ENCODE results near the gene LILRA1.
"Not testable (repeated sequence)": the region's sequence is repeated elsewhere in the genome, so short reads cannot be mapped to it uniquely, and the experiment has no call there.

Gene LILRA1

DNA sequence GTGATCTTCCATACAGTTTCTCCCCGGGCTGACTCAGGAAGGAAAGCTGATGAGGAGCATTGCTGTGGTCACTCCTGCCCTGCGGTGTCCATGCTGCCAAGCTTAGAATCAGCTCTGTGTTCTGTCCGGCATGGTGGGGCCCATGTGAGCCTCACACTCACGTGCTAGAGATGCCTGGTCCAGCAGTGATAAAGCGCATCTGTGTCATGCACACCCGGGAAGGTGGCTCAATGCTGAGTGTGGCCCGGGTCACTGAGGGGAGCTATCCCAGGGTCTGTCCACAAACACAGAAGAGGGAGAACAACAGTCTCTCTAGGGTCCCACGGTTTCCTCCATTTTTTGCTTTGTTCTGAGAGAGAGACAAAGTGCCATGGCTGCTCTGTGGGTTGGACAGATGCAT is 33.3 kb downstream of the LILRA1 start:
- no peak overlapping the region for H3K4me3 ChIP-seq (ENCODE audit: low read length)
- TF ChIP-seq ZNF274 (IDR thresholded peaks at IDR 0.05; ENCODE audit: low read depth, low read length): no peak

DNA sequence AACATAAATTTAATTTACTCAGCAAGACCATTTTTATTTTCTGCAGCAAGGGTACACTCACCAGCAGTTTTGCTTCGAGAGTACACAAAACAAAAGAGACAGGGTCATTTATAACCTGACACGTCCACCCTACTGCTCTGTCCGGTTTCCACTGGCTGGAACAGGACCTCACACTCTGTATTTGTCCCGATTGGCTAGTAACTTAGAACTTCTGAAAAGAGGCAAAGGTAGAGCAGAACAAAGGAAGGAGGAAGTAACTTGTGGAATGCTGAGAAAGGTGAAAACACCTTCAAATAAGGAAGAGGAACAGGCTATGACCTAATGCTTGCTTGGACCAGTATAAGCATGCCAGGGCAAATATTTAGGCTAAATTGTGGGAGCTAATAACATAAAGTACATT is 34.5 kb downstream of the LILRA1 start:
- H3K4me3 ChIP-seq (ENCODE audit: low read length): not testable (repeated sequence)

DNA sequence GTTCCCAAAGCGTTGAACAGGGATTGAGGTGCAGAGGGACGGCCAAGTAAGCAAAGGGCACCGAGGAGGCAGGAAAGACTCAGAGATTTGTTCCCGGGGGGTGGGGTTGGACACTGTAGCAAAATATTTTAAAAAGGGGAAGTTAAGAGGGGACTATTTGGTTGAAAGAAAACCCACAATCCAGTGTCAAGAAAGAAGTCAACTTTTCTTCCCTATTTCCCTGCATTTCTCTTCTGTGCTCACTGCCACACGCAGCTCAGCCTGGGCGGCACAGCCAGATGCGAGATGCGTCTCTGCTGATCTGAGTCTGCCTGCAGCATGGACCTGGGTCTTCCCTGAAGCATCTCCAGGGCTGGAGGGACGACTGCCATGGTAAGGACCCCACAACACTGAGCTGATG is 36.8 kb downstream of the LILRA1 start, which contains the start of gene LILRB1:
LILRB1 (plus strand) TSS at position 223 of the 400 bp plus-strand sequence. CDS start 590 bp downstream, outside the sequence.
- H3K4me3 ChIP-seq (ENCODE audit: low read length): not testable (repeated sequence)

DNA sequence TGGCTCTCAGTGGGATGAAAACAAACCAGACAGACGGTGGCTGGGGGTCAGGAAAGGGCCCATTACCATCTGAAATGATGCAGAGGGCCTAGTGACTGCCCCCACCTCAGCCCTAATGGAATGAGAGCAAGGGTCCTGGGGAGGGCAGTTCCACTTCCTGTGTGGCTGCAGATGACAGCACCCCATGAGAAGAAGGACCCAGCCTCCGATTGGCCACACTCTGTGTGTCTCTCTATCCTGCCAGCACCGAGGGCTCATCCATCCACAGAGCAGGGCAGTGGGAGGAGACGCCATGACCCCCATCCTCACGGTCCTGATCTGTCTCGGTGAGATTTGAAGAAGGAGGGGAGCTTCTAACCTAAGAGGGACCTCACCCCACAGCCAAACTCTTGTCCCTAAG is 37.4 kb downstream of the LILRA1 start:
- H3K4me3 ChIP-seq (ENCODE audit: low read length): no peak overlapping the region
- no peak for TF ChIP-seq ZNF274 (IDR thresholded peaks at IDR 0.05; ENCODE audit: low read depth, low read length)

DNA sequence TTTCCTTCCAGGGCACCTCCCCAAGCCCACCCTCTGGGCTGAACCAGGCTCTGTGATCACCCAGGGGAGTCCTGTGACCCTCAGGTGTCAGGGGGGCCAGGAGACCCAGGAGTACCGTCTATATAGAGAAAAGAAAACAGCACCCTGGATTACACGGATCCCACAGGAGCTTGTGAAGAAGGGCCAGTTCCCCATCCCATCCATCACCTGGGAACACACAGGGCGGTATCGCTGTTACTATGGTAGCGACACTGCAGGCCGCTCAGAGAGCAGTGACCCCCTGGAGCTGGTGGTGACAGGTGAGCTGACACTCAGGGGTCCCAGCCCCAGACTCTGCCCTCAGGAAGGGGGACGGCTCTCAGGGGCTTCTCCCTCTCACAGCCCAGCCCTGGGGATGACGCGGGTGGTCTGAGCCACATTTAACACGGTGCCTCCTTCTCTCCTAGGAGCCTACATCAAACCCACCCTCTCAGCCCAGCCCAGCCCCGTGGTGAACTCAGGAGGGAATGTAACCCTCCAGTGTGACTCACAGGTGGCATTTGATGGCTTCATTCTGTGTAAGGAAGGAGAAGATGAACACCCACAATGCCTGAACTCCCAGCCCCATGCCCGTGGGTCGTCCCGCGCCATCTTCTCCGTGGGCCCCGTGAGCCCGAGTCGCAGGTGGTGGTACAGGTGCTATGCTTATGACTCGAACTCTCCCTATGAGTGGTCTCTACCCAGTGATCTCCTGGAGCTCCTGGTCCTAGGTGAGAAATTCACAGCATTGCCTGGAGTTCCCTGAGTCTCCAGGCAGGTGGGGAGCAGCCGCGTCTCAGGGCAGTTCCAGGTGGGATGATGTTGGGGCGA is 38.3 kb downstream of the LILRA1 start:
- H3K4me3 ChIP-seq (ENCODE audit: low read length): not testable (repeated sequence)

DNA sequence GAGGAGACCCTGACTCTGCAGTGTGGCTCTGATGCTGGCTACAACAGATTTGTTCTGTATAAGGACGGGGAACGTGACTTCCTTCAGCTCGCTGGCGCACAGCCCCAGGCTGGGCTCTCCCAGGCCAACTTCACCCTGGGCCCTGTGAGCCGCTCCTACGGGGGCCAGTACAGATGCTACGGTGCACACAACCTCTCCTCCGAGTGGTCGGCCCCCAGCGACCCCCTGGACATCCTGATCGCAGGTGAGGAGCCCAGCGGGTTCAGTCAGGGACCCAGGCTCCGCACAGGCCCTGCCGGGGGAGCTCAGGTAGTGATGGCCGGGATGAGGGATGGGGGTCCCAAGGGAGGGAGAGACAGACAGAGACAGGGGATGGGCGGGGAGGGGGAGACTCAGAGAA is 39.1 kb downstream of the LILRA1 start:
- H3K4me3 ChIP-seq (ENCODE audit: low read length): not testable (repeated sequence)

DNA sequence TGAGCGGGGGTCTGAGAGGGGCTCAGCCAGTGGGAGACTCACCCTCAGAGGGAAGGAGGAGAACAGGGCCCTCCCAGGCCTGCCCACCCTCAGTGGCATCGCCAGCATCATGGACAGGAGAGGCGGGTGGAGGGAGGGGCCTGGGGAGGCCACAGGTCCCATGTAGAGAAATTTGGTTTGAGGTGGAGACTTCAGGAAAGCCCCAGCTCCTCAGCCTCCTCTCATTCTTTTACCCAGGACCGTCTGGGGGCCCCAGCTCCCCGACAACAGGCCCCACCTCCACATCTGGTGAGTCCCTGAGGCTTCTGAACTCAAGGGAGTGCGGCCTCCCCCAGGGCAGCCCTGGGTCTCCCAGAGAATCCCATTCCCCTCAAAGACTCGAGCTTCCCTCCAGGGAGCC is 40.0 kb downstream of the LILRA1 start:
- H3K4me3 ChIP-seq (ENCODE audit: low read length): no peak overlapping the region
- no peak for TF ChIP-seq ZNF274 (IDR thresholded peaks at IDR 0.05; ENCODE audit: low read depth, low read length)

DNA sequence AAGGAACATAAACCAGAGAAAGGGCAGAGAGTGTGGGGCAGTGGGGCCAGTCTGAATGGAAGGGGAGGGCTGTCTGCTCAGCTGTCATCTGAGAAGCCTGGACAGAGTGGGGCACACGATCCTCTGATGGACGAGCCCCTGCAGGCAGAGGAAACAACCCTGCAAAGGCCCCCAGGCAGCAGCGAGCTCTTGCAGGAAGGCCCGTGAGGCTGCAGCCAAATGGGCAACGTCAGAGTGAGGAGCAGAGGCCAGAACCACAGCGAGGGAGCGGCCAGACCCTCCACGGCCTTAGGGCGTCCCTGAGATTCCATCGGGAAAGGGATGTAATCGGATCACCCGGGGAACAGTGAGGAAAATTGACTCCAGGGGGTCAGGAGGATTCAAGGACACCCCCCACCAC is 42.6 kb downstream of the LILRA1 start:
- not testable (repeated sequence) for H3K4me3 ChIP-seq (ENCODE audit: low read length)

DNA sequence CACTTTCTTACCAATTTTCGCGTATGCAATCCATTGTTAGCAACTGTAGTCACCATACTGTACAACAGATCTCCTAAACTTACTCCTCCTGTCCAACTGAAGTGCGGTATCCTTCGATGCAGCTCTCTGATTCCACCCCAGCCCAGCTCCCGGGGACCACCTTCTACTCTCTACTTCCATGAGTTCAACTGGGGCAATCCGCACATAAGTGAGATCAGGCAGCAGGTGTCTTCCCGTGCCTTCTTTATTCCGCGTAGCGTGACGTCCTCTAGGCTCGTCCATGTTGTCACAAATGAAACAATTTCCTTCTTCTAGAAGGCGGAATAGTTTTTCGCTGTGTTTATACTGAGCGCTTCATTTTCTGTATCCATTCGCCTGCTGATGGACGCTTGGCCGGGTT is 45.3 kb downstream of the LILRA1 start:
- TF ChIP-seq ZNF274 (IDR thresholded peaks at IDR 0.05; ENCODE audit: low read depth, low read length): no peak

DNA sequence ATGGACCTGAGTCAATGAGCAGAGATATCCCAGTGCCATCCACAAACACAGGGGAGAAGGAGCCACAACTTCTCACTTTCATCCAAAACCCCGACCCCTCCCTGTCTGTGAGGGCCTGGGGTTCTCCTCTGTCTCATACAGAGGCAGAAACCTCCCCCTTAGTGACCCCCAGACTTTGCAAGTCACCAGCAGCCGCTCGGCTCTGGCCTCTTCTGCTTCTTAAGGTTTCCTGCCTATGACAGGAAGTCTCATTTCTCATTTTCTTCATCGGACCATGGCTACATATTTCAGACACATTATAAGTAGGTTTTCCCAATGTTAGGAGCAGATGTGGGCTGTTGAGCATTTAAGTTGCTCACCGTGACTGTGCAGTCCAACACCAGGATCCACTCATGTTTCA is 49.5 kb downstream of the LILRA1 start:
- not testable (repeated sequence) for H3K4me3 ChIP-seq (ENCODE audit: low read length)

More for the DNA sequence above, 45.3 kb downstream of the LILRA1 start:
- H3K4me3 ChIP-seq (ENCODE audit: low read length): no peak overlapping the region

DNA sequence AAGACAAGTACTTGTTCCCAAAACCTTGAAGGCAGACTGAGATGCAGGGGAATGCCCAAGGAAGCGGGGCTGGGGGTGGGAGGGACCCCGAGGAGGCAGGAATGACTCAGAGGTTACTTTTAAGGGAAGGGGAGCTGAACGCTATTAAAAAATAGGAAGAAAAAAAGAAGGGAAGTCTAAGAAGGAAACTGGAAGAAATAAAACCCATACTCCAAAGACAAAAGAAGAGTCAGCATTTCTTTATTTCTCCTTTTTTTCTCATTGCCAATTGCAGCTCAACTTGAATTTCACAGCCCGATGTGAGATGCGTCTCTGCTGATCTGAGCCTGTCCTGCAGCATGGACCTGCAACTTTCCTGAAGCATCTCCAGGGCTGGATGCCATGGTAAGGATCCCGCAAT is 50.2 kb downstream of the LILRA1 start:
- H3K4me3 ChIP-seq (ENCODE audit: low read length): not testable (repeated sequence)

DNA sequence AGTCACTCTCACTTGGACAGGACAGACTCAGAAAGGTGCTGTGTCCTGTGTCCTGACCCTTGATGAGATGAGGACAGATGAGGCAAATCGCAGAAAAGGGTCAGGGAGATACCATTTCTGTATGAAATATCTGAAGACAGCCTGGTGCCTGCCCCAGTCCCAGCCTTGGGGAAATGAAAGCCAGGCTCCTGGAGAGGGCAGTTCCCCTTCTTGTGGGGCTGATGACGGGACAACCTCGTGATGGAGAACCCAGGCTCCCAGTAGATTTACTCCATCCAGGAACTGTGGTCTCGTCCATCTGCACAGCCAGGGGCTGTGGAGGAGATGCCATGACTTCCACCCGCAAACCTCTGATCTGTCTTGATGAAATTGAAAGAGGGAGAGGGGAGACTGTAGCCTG is 50.6 kb downstream of the LILRA1 start:
- H3K4me3 ChIP-seq (ENCODE audit: low read length): no peak overlapping the region
- no peak for TF ChIP-seq ZNF274 (IDR thresholded peaks at IDR 0.05; ENCODE audit: low read depth, low read length)

DNA sequence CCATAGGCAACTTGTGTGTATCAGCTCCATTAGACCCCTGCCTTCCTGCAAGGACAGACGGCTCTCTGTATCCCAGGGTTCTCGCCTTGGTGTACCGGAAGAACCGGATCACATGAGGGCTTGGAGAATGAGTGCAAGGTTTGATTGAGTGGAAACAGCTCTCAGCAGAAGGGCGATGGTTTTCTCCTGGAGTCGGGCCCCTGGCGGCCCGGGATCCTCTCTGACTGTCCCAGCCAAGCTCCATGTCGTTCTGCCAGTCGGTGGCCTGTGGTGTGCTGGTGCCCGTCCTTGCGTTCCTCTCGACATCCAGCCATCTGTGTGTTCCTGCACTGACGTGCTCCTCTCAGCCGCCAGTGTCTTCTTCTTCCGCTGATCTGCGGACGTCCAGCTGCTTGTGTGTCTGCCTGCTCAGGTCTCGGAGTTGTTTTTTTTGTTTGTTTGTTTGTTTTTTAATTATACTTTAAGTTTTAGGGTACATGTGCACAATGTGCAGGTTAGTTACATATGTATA is 53.0 kb downstream of the LILRA1 start:
- no peak overlapping the region for H3K4me3 ChIP-seq (ENCODE audit: low read length)
- no peak for TF ChIP-seq ZNF274 (IDR thresholded peaks at IDR 0.05; ENCODE audit: low read depth, low read length)

DNA sequence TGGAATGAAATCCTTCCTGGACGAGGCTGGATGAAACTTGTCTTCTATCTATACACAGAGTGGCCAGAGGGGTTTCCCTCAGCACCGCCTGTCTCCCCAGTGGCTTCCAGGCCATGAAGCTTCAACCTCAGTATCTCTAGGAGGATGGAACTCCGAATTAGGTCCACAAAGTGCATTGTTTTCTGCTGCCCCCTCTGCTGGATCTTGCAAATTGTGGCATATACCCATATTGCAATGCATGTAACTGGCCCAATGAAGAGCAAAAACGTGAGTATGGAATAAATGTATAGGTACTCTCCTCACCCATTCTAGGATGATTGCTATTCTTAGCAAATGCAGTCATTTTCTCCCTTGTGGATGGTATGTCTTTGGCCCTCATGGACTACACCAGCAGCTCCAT is 54.7 kb downstream of the LILRA1 start:
- no peak for TF ChIP-seq ZNF274 (IDR thresholded peaks at IDR 0.05; ENCODE audit: low read depth, low read length)
- no peak overlapping the region for H3K4me3 ChIP-seq (ENCODE audit: low read length)

DNA sequence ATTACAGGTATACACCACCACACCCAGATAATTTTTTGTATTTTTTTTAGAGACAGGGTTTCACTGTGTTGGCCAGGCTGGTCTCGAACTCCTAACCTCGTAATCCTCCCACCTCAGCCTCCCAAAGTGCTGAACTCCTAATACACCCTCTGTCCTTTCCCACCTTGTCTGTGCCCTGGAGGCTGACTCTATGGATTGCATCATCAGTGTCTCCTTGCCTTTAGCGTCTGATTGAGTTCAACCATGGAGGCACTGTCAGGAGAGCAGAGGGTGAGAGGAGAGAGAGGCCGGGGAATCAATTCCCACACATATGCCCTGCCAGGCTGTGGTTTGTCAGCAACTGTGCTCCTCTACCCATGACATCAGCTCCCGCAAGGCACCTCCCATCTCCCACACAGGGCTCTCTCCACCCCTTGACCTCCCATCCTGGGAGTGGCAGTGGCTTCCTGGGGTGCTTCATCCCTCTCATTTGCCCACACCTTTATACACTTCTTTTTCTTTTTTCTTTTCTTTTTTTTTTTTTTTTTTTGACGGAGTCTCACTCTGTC is 56.8 kb downstream of the LILRA1 start:
- no peak for TF ChIP-seq ZNF274 (IDR thresholded peaks at IDR 0.05; ENCODE audit: low read depth, low read length)
- H3K4me3 ChIP-seq (ENCODE audit: low read length): no peak overlapping the region

All from GM08714 (cell line).